Uterus (tissue), 2 donors: ENCODE results near the gene RHAG.

Source experiments
- POLR2A ChIP-seq, 2 donors: fragments of 450-650 bp; IDR thresholded peaks; one replicate each; pipeline ENCODE4 v1.6.1; 2016; ENCODE audit warnings: antibody characterized with exemption in 2 of 2, mild to moderate bottlenecking in 1 of 2, moderate library complexity in 1 of 2
- TF ChIP-seq, protein P1 (sequence below), 4 experiments: fragments of 200-600 bp in 2 of 4; fragments of 450-650 bp in 2 of 4; sonication (generic) in 2 of 4; IDR thresholded peaks; one replicate each; pipeline ENCODE4 v1.5.1; 2016 to 2019; ENCODE audit warnings: antibody characterized with exemption in 4 of 4, mild to moderate bottlenecking in 2 of 4, moderate library complexity in 1 of 4

DNA sequence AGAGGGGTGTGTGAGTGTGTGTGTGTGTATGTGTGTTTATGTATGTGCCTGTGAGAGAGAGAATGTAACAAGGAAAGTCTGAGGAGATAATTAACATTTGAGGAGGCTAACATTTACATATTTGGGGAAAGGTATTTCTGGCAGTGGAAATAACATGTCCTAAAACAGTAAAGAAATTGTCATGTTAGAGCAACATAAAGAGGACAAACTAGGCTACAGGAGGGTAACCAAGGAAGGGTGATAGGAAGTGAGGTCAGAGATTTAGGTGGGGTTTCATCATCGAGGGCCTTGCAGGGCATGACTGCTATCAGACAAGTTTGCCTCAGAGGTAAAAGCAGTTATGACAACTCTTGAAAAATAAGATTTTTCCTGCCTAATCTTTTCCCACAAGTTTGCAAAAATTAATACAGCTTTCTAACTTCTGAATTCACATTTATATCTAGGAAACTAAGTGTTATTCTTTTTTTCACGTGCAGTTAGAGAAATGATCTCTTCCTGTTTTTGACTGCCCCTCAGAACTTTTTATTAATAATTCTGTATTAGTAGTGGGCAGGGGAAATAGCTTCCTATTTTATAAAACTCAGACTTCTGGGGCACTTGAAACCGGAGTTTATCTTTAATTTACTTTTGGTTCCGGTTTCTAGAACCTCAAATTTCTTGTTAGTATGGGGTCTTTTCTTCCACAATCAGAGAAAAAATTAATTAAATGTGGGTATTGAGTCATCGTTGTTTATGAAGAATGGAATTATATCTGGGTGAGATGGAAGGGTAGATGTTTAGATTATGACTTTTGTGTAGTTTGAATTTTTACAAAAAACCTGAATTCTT lies 30.5 kb upstream of the RHAG start:
- TF ChIP-seq POLR2A (IDR thresholded peaks at IDR 0.05): no peak
- TF ChIP-seq, protein P1, sequence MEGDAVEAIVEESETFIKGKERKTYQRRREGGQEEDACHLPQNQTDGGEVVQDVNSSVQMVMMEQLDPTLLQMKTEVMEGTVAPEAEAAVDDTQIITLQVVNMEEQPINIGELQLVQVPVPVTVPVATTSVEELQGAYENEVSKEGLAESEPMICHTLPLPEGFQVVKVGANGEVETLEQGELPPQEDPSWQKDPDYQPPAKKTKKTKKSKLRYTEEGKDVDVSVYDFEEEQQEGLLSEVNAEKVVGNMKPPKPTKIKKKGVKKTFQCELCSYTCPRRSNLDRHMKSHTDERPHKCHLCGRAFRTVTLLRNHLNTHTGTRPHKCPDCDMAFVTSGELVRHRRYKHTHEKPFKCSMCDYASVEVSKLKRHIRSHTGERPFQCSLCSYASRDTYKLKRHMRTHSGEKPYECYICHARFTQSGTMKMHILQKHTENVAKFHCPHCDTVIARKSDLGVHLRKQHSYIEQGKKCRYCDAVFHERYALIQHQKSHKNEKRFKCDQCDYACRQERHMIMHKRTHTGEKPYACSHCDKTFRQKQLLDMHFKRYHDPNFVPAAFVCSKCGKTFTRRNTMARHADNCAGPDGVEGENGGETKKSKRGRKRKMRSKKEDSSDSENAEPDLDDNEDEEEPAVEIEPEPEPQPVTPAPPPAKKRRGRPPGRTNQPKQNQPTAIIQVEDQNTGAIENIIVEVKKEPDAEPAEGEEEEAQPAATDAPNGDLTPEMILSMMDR (IDR thresholded peaks at IDR 0.05): no peak
